GM23338 (cell line): ENCODE data around the gene IER5. TPM values are rescaled to one million over a fixed set of nuclear protein-coding genes. Genes with fewer than 3 reads are reported as not detected.

ENCODE experiments used
- ATAC-seq: fragments of 200-7000 bp; cut with Tn5 transposase; 3 replicates; pipeline ENCODE4 v1.9.1; 2020
- DNase-seq: peaks from one replicate; pipeline ENCODE4 v3.0.0-alpha.2; 2015; ENCODE audit warnings: low spot score
- H2AFZ ChIP-seq: fragments of 200-600 bp; sonication (generic); 2 replicates; pipeline ENCODE4 v1.8.0; 2016; ENCODE audit warnings: antibody characterized with exemption, mild to moderate bottlenecking, moderate library complexity
- H3F3A ChIP-seq: fragments of 200-600 bp; sonication (generic); replicated peaks from 2 replicates; pipeline ENCODE4 v1.8.0; 2017; ENCODE audit warnings: antibody characterized with exemption, mixed run types, low read depth
- H3K27ac ChIP-seq: fragments of 200-600 bp; sonication (generic); 2 replicates; pipeline ENCODE4 v1.6.1; 2016; ENCODE audit warnings: low read depth
- H3K27me3 ChIP-seq: fragments of 200-600 bp; sonication (generic); 2 replicates; pipeline ENCODE4 v1.8.0; 2016; ENCODE audit warnings: mild to moderate bottlenecking, mixed run types, moderate library complexity; ENCODE audit not compliant: insufficient read depth
- H3K36me3 ChIP-seq: fragments of 200-600 bp; sonication (generic); 2 replicates; pipeline ENCODE4 v1.8.0; 2016; ENCODE audit warnings: mild to moderate bottlenecking; ENCODE audit not compliant: insufficient read depth
- H3K4me1 ChIP-seq: fragments of 200-600 bp; sonication (generic); 2 replicates; pipeline ENCODE4 v1.8.0; 2016; ENCODE audit warnings: mild to moderate bottlenecking, moderate library complexity; ENCODE audit not compliant: insufficient read depth
- H3K4me2 ChIP-seq: fragments of 200-600 bp; sonication (generic); 2 replicates; pipeline ENCODE4 v1.7.1; 2017; ENCODE audit warnings: mixed run types
- H3K4me3 ChIP-seq: fragments of 200-600 bp; sonication (generic); 2 replicates; pipeline ENCODE4 v1.6.1; 2016; ENCODE audit warnings: mixed run types
- H3K79me2 ChIP-seq: fragments of 200-600 bp; sonication (generic); replicated peaks from 2 replicates; pipeline ENCODE4 v1.8.0; 2017; ENCODE audit warnings: mild to moderate bottlenecking; ENCODE audit not compliant: insufficient read depth
- H3K9me2 ChIP-seq: fragments of 200-600 bp; sonication (generic); 2 replicates; pipeline ENCODE4 v1.8.0; 2017; ENCODE audit not compliant: insufficient read depth
- H4K20me1 ChIP-seq: fragments of 200-600 bp; sonication (generic); replicated peaks from 2 replicates; pipeline ENCODE4 v1.8.0; 2017; ENCODE audit warnings: mild to moderate bottlenecking; ENCODE audit not compliant: insufficient read depth
- H3K27ac Mint-ChIP-seq: 2 replicates; pipeline ENCODE4 v1.8.0; 2020; ENCODE audit warnings: inconsistent platforms, mild to moderate bottlenecking, moderate library complexity, mixed read lengths
- H3K27me3 Mint-ChIP-seq: 3 replicates; pipeline ENCODE4 v1.8.0; 2022; ENCODE audit warnings: low read depth, mild to moderate bottlenecking, moderate library complexity, mixed read lengths, inconsistent platforms; ENCODE audit not compliant: insufficient read depth, poor library complexity
- H3K36me3 Mint-ChIP-seq: 3 replicates; pipeline ENCODE4 v1.8.0; 2021; ENCODE audit warnings: low read depth, mild to moderate bottlenecking, inconsistent platforms, moderate library complexity, mixed read lengths
- H3K4me1 Mint-ChIP-seq: 3 replicates; pipeline ENCODE4 v1.8.0; 2020; ENCODE audit warnings: mild to moderate bottlenecking, inconsistent platforms, mixed read lengths
- H3K4me3 Mint-ChIP-seq: 3 replicates; pipeline ENCODE4 v1.8.0; 2021; ENCODE audit warnings: moderate library complexity, mild to moderate bottlenecking, inconsistent platforms, mixed read lengths
- H3K9me3 Mint-ChIP-seq: 3 replicates; pipeline ENCODE4 v1.8.0; 2020; ENCODE audit warnings: moderate library complexity, mild to moderate bottlenecking, inconsistent platforms, mixed read lengths
- CREB1 ChIP-seq: fragments of 250-450 bp; sonication (Bioruptor Pico); IDR thresholded peaks from 2 replicates; pipeline ENCODE4 v1.5.0; 2020; ENCODE audit warnings: low read depth, mild to moderate bottlenecking, moderate library complexity
- CTCF ChIP-seq, 2 experiments: fragments of 200-600 bp in 1 of 2; sonication (generic) in 1 of 2; conservative IDR thresholded peaks; 2 replicates each; pipeline versions ENCODE4 v1.5.1 to v1.6.1; 2016 to 2017; ENCODE audit warnings: antibody characterized with exemption in 2 of 2, low read depth in 2 of 2, mild to moderate bottlenecking in 2 of 2, moderate library complexity in 1 of 2
- ETS1 ChIP-seq: IDR thresholded peaks from 2 replicates; pipeline ENCODE4 v1.6.1; 2016; ENCODE audit warnings: antibody characterized with exemption
- EZH2 ChIP-seq: fragments of 200-600 bp; sonication (generic); IDR thresholded peaks from one replicate; pipeline ENCODE4 v1.8.0; 2017; ENCODE audit warnings: antibody characterized with exemption, mild to moderate bottlenecking, low read depth; ENCODE audit not compliant: unreplicated experiment
- EZH2phosphoT487 ChIP-seq: fragments of 200-600 bp; sonication (generic); IDR thresholded peaks from one replicate; pipeline ENCODE4 v1.8.1; 2018; ENCODE audit warnings: antibody characterized with exemption; ENCODE audit not compliant: unreplicated experiment
- JUNB ChIP-seq: IDR thresholded peaks from one replicate; pipeline ENCODE4 v1.6.1; 2016; ENCODE audit warnings: antibody characterized with exemption; ENCODE audit not compliant: unreplicated experiment
- NANOG ChIP-seq: IDR thresholded peaks from 2 replicates; pipeline ENCODE4 v1.6.1; 2016; ENCODE audit warnings: antibody characterized with exemption, borderline replicate concordance
- POLR2AphosphoS5 ChIP-seq: IDR thresholded peaks from 2 replicates; pipeline ENCODE4 v1.6.1; 2016; ENCODE audit warnings: antibody characterized with exemption, low read depth
- REST ChIP-seq: IDR thresholded peaks from one replicate; pipeline ENCODE4 v1.6.1; 2018; ENCODE audit warnings: antibody characterized with exemption; ENCODE audit not compliant: unreplicated experiment
- STAT1 ChIP-seq: IDR thresholded peaks from one replicate; pipeline ENCODE4 v1.6.1; 2016; ENCODE audit warnings: antibody characterized with exemption; ENCODE audit not compliant: unreplicated experiment
- ZNF331 ChIP-seq: fragments of 250-450 bp; sonication (Bioruptor Pico); IDR thresholded peaks from 2 replicates; pipeline ENCODE4 v1.5.0; 2020; ENCODE audit warnings: low read depth, mild to moderate bottlenecking, moderate library complexity
- polyA plus RNA-seq: library from polyadenylated mRNA; unstranded; fragments of >200 nt; fragmentation: Nextera tagmentation; extraction: Ambion mirVana; gene quantifications from 2 replicates; pipeline ENCODE4 v1.2.1, GENCODE V29; 2016
- total RNA-seq: library from RNA; depleted of rRNA; stranded (reverse); fragments of >200 nt; shearing (Covaris generic); gene quantifications from 2 replicates; pipeline ENCODE4 v1.2.3, GENCODE V29; 2014

IER5 gene
- total and polyA plus RNA-seq, 2 experiments from 2014 or later: 3.8 to 9.5 TPM

GRCh38 chr1:181129771-181130606, 41.5 kb downstream of the IER5 start:
- H3K4me3 ChIP-seq: no peak overlapping the region
- H3K4me2 ChIP-seq: no peak overlapping the region
- H3K36me3 Mint-ChIP-seq: no peaks in the 10 kb centered on the region
- peak overlapping the region; percentile 50 for H3K27ac Mint-ChIP-seq
- no peaks in the 10 kb centered on the region; the same call in 2 of the 3 replicates for H3K9me3 Mint-ChIP-seq
- H3K27me3 ChIP-seq: no peaks in the 10 kb centered on the region
- ATAC-seq: no peak
- H3K9me2 ChIP-seq: no peaks in the 10 kb centered on the region
- no peak for TF ChIP-seq STAT1
- no peak for TF ChIP-seq CREB1 (CRISPR knock-in tag)
- TF ChIP-seq ZNF331 (CRISPR knock-in tag): no peak
- TF ChIP-seq EZH2phosphoT487: no peak
- 0 out of 2 replicates have a peak, but pooled peaks cover 5% of the 10 kb centered on the region for H3F3A ChIP-seq
- H3K4me1 ChIP-seq: peaks cover 34% of the 10 kb centered on the region
- peak overlapping the region; percentile 80 for H2AFZ ChIP-seq
- peaks cover 62% of the 10 kb centered on the region for H3K4me1 Mint-ChIP-seq
- no peaks in the 10 kb centered on the region for H3K36me3 ChIP-seq
- no peak overlapping the region for H3K27ac ChIP-seq
- no peak for DNase-seq
- no peaks in the 10 kb centered on the region for H3K79me2 ChIP-seq
- H4K20me1 ChIP-seq: no peaks in the 10 kb centered on the region
- peaks cover 23% of the 10 kb centered on the region for H3K27me3 Mint-ChIP-seq
- no peak overlapping the region for H3K4me3 Mint-ChIP-seq

GRCh38 chr1:181131255-181131941, 42.9 kb downstream of the IER5 start:
- no peak for ATAC-seq
- H3K9me2 ChIP-seq: no peaks in the 10 kb centered on the region
- H3K4me1 ChIP-seq: peaks cover 34% of the 10 kb centered on the region
- DNase-seq: no peak
- H2AFZ ChIP-seq: no peak overlapping the region
- no peak overlapping the region for H3K27ac ChIP-seq
- no peaks in the 10 kb centered on the region for H3K36me3 Mint-ChIP-seq
- no peaks in the 10 kb centered on the region for H4K20me1 ChIP-seq
- peaks cover 66% of the 10 kb centered on the region for H3K4me1 Mint-ChIP-seq
- H3K4me3 Mint-ChIP-seq: no peak overlapping the region
- H3K79me2 ChIP-seq: no peaks in the 10 kb centered on the region
- H3K4me3 ChIP-seq: no peak overlapping the region
- H3K4me2 ChIP-seq: no peak overlapping the region
- no peaks in the 10 kb centered on the region for H3K27me3 ChIP-seq
- peaks cover 22% of the 10 kb centered on the region for H3K27me3 Mint-ChIP-seq
- H3K36me3 ChIP-seq: no peaks in the 10 kb centered on the region
- H3F3A ChIP-seq: 0 out of 2 replicates have a peak, but pooled peaks cover 5% of the 10 kb centered on the region
- no peak overlapping the region for H3K27ac Mint-ChIP-seq
- H3K9me3 Mint-ChIP-seq: no peaks in the 10 kb centered on the region; the same call in 2 of the 3 replicates
- TF ChIP-seq STAT1: no peak
- no peak for TF ChIP-seq POLR2AphosphoS5
- TF ChIP-seq CREB1 (CRISPR knock-in tag): no peak
- no peak for TF ChIP-seq NANOG
- no peak for TF ChIP-seq JUNB
- no peak for TF ChIP-seq REST
- TF ChIP-seq EZH2: no peak
- no peak for TF ChIP-seq ETS1
- no peak for TF ChIP-seq EZH2phosphoT487
- no peak for TF ChIP-seq CTCF (conservative IDR thresholded peaks at IDR 0.05; ENCODE audit: low read depth in 2 of 2)
- no peak for TF ChIP-seq ZNF331 (CRISPR knock-in tag)
